Panc1 (cell line): ENCODE results near the gene DSCAM. TPM values are rescaled to one million over a fixed set of nuclear protein-coding genes. Genes with fewer than 3 reads are reported as not detected.

Source experiments
- ATAC-seq: fragments of 200-7000 bp; cut with Tn5 transposase; 2 replicates; pipeline ENCODE4 v1.9.1; 2020; ENCODE audit warnings: mild to moderate bottlenecking, moderate library complexity
- BruUV-seq: library from RNA; stranded (reverse); fragments of 400-500 nt; replicated peaks from 2 replicates; lab custom pipeline; 2021; lab: Mats Ljungman, UMichigan
- CTCF ChIA-PET: fragments of 300-600 bp; sonication (Branson Sonifier 250); formaldehyde crosslinking; loops from one replicate; lab custom pipeline; 2022; ENCODE audit warnings: antibody characterized with exemption; lab: Charles Lee
- POLR2A ChIA-PET: fragments of 300-600 bp; sonication (Branson Sonifier 250); formaldehyde crosslinking; loops from one replicate; lab custom pipeline; 2022; ENCODE audit warnings: antibody characterized with exemption; lab: Charles Lee
- DNase-seq: peaks from one replicate; pipeline ENCODE4 v3.0.0-alpha.2; 2010; ENCODE audit warnings: low read depth, low spot score
- H3K27ac ChIP-seq: 2 replicates; pipeline ENCODE4 v1.5.1; 2011; ENCODE audit warnings: mild to moderate bottlenecking, low read length, inconsistent platforms
- H3K27me3 ChIP-seq: fragments of 200-500 bp; sonication (Bioruptor generic); 2 replicates; pipeline ENCODE4 v1.6.0; 2014; ENCODE audit warnings: low read length, inconsistent platforms; ENCODE audit not compliant: control insufficient read depth, insufficient read depth
- H3K36me3 ChIP-seq: fragments of 200-500 bp; sonication (Bioruptor generic); 2 replicates; pipeline ENCODE4 v1.5.1; 2014; ENCODE audit warnings: inconsistent platforms, mild to moderate bottlenecking, low read length, moderate library complexity; ENCODE audit not compliant: control insufficient read depth, insufficient read depth
- H3K4me1 ChIP-seq: 2 replicates; pipeline ENCODE4 v1.5.1; 2011; ENCODE audit warnings: inconsistent platforms, mild to moderate bottlenecking, low read length, moderate library complexity; ENCODE audit not compliant: control insufficient read depth, insufficient read depth
- H3K4me3 ChIP-seq, 2 experiments: 2 replicates each; pipeline ENCODE4 v1.5.1; 2011 to 2012; ENCODE audit warnings: low read depth in 2 of 2, low read length in 2 of 2, mild to moderate bottlenecking in 2 of 2, inconsistent platforms in 1 of 2, moderate library complexity in 1 of 2
- H3K9me3 ChIP-seq: fragments of 200-500 bp; sonication (Bioruptor generic); 2 replicates; pipeline ENCODE4 v1.5.1; 2014; ENCODE audit warnings: low read depth, mild to moderate bottlenecking, inconsistent platforms, low read length, moderate library complexity; ENCODE audit not compliant: control insufficient read depth, insufficient read depth
- CTCF ChIP-seq: fragments of 450-650 bp; IDR thresholded peaks from 2 replicates; pipeline ENCODE4 v1.5.1; 2017; ENCODE audit warnings: mild to moderate bottlenecking
- POLR2AphosphoS5 ChIP-seq: IDR thresholded peaks from 2 replicates; pipeline ENCODE4 v1.6.1; 2012; ENCODE audit warnings: mild to moderate bottlenecking, low read depth, low read length, moderate library complexity
- REST ChIP-seq, 2 experiments: IDR thresholded peaks; 2 replicates each; pipeline ENCODE4 v1.6.1; 2011 to 2012; ENCODE audit warnings: low read depth in 2 of 2, control low read depth in 1 of 2, low read length in 1 of 2, mild to moderate bottlenecking in 1 of 2, moderate library complexity in 1 of 2; ENCODE audit not compliant: insufficient read depth in 1 of 2
- SIN3A ChIP-seq: IDR thresholded peaks from 2 replicates; pipeline ENCODE4 v1.6.1; 2012; ENCODE audit warnings: low read depth, mild to moderate bottlenecking, low read length, moderate library complexity, borderline replicate concordance; ENCODE audit not compliant: insufficient read depth
- TCF7L2 ChIP-seq: IDR thresholded peaks from 2 replicates; pipeline ENCODE4 v1.6.1; 2011; ENCODE audit warnings: mild to moderate bottlenecking, low read depth, low read length, inconsistent platforms
- in situ Hi-C: cut with HindIII; loops from 2 replicates; pipeline ENCODE4 v1.10.0; 2016; ENCODE audit warnings: low sequenced_read_pairs, low pct_unique_long_range_greater_than_20kb
- intact Hi-C: fragments of 100-400 bp; cut with micrococcal nuclease; formaldehyde crosslinking; loops from one replicate; pipeline ENCODE4 v1.10.0; 2022; ENCODE audit not compliant: unreplicated experiment
- total RNA-seq: library from RNA; stranded (reverse); gene quantifications from one replicate; pipeline ENCODE4 v1.2.1, GENCODE V29; 2021; ENCODE audit not compliant: unreplicated experiment

The DSCAM gene
- total RNA-seq, 1 experiment from 2014 or later = not detected

DNA sequence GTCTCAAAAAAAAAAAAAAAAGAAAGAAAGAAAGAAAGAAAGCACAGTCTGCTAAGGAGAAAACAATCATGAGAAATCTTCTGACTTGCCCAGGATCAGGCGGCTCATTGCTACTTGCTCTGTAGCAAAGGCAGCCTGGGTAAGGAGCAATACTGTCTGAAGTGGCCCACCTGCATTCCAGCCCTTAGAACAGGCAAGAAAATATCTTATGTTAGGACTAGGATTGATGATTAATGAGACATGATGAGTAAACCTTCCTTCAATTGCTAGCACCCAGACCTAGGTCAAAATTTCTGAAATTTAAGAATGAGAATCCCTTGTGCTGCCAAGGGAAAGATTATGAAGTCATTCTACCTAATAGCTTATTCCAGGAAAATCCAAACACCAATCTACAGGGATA, 140.8 kb downstream of the DSCAM start:
- no peak for DNase-seq
- POLR2A ChIA-PET = no interaction called here
- no peaks in the 10 kb centered on the region for H3K9me3 ChIP-seq
- no peak overlapping the region for H3K27ac ChIP-seq
- BruUV-seq = no TSS peak
- H3K4me1 ChIP-seq = no peaks in the 10 kb centered on the region
- no peaks in the 10 kb centered on the region for H3K36me3 ChIP-seq
- in situ Hi-C loops = no loop called here
- H3K27me3 ChIP-seq = no peaks in the 10 kb centered on the region
- CTCF ChIA-PET = no interaction called here
- H3K4me3 ChIP-seq = no peak overlapping the region
- no peak for ATAC-seq
- TF ChIP-seq TCF7L2 = no peak
- no peak for TF ChIP-seq CTCF
- TF ChIP-seq SIN3A = no peak
- no peak for TF ChIP-seq REST (IDR thresholded peaks at IDR 0.05; ENCODE audit: insufficient read depth in 1 of 2, low read depth in 2 of 2, low read length in 1 of 2)
- TF ChIP-seq POLR2AphosphoS5 = no peak
- intact Hi-C loops = no loop called here

DNA sequence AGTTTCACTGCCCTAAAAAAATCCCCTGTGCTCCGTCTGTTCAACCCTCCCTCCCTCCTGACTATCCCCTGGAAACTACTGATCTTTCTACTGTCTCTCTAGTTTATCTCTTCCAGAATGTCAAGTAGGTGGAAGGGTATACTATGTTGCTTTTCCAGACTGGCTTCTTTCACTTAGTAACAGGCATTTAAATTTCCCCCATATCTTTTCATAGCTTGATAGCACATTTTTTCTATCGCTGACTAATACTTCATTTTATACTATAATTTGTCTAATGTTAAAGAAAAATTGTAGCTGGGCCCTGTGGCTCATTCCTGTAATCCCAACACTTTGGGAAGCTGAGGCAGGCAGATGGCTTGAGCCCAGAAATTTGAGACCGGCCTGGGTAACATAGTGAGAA, 142.8 kb downstream of the DSCAM start:
- intact Hi-C loops (no loop called here), in situ Hi-C loops (no loop called here)
- ChIA-PET CTCF (no interaction called here), POLR2A (no interaction called here)
- H3K27me3 ChIP-seq = no peaks in the 10 kb centered on the region
- no peaks in the 10 kb centered on the region for H3K4me1 ChIP-seq
- no peak overlapping the region for H3K27ac ChIP-seq
- no TSS peak for BruUV-seq
- ATAC-seq = no peak
- DNase-seq = no peak
- no peak for TF ChIP-seq REST (IDR thresholded peaks at IDR 0.05; ENCODE audit: insufficient read depth in 1 of 2, low read depth in 2 of 2, low read length in 1 of 2)
- no peak for TF ChIP-seq SIN3A
- TF ChIP-seq POLR2AphosphoS5 = no peak
- H3K9me3 ChIP-seq = no peaks in the 10 kb centered on the region
- H3K36me3 ChIP-seq = no peaks in the 10 kb centered on the region
- no peak overlapping the region for H3K4me3 ChIP-seq
